DOHH2 (cell line): ENCODE measurements around the gene AGRN.

Experiments used
- H3F3A ChIP-seq: fragments of 200-600 bp; sonication (generic), shearing (Covaris generic); 2 replicates; pipeline ENCODE4 v1.6.0; 2016; ENCODE audit warnings: antibody characterized with exemption, mild to moderate bottlenecking; ENCODE audit not compliant: control insufficient read depth, insufficient read depth
- H3K27ac ChIP-seq: fragments of 200-600 bp; sonication (generic); 2 replicates; pipeline ENCODE4 v1.5.1; 2014; ENCODE audit warnings: low read depth, mild to moderate bottlenecking, low read length, moderate library complexity
- H3K27me3 ChIP-seq: fragments of 200-600 bp; sonication (generic); 2 replicates; pipeline ENCODE4 v1.6.1; 2014; ENCODE audit warnings: mild to moderate bottlenecking, low read length, mixed read lengths; ENCODE audit not compliant: control insufficient read depth
- H3K36me3 ChIP-seq: fragments of 200-600 bp; sonication (generic); 2 replicates; pipeline ENCODE4 v1.6.1; 2014; ENCODE audit warnings: mild to moderate bottlenecking, low read length, moderate library complexity, mixed read lengths; ENCODE audit not compliant: control insufficient read depth
- H3K4me1 ChIP-seq: fragments of 200-600 bp; sonication (generic); 2 replicates; pipeline ENCODE4 v1.6.1; 2014; ENCODE audit warnings: mild to moderate bottlenecking, low read length, mixed read lengths; ENCODE audit not compliant: control insufficient read depth
- H3K4me2 ChIP-seq: fragments of 200-600 bp; sonication (generic); 2 replicates; pipeline ENCODE4 v1.6.0; 2014; ENCODE audit warnings: mild to moderate bottlenecking, low read length, moderate library complexity
- H3K4me3 ChIP-seq: fragments of 200-600 bp; sonication (generic); 2 replicates; pipeline ENCODE4 v1.5.1; 2014; ENCODE audit warnings: mild to moderate bottlenecking, low read length, mixed read lengths
- H3K79me2 ChIP-seq: fragments of 200-600 bp; sonication (generic); 2 replicates; pipeline ENCODE4 v1.6.1; 2014; ENCODE audit warnings: mild to moderate bottlenecking, low read length, mixed read lengths; ENCODE audit not compliant: control insufficient read depth
- H3K9me2 ChIP-seq: fragments of 200-600 bp; sonication (generic); replicated peaks from 2 replicates; pipeline ENCODE4 v1.6.1; 2014; ENCODE audit warnings: mild to moderate bottlenecking, low read length, mixed read lengths; ENCODE audit not compliant: control insufficient read depth
- H3K9me3 ChIP-seq: fragments of 200-600 bp; sonication (generic); 2 replicates; pipeline ENCODE4 v1.6.1; 2014; ENCODE audit warnings: antibody characterized with exemption, low read length, mixed read lengths; ENCODE audit not compliant: control insufficient read depth, insufficient read depth
- H4K20me1 ChIP-seq: fragments of 200-600 bp; sonication (generic); 2 replicates; pipeline ENCODE4 v1.6.0; 2014; ENCODE audit warnings: low read depth, mild to moderate bottlenecking, antibody characterized with exemption, low read length, moderate library complexity; ENCODE audit not compliant: control insufficient read depth, insufficient read depth
- CTCF ChIP-seq: fragments of 200-600 bp; sonication (generic); IDR thresholded peaks from one replicate; pipeline ENCODE4 v1.5.1; 2014; ENCODE audit warnings: antibody characterized with exemption, mild to moderate bottlenecking, low read depth, low read length; ENCODE audit not compliant: poor library complexity, severe bottlenecking
- EZH2phosphoT487 ChIP-seq: fragments of 200-600 bp; sonication (generic); IDR thresholded peaks from 2 replicates; pipeline ENCODE4 v1.6.1; 2017; ENCODE audit warnings: borderline replicate concordance, mild to moderate bottlenecking, antibody characterized with exemption, low read length, moderate library complexity, mixed read lengths

Gene AGRN

GRCh38 chr1:1083416-1084371, 63.8 kb downstream of the AGRN start:
- H4K20me1 ChIP-seq: no peaks in the 10 kb centered on the region
- no peak overlapping the region for H3K4me3 ChIP-seq
- no peaks in the 10 kb centered on the region for H3K9me3 ChIP-seq
- no peaks in the 10 kb centered on the region for H3K9me2 ChIP-seq
- H3K4me1 ChIP-seq: peaks cover 11% of the 10 kb centered on the region
- H3K36me3 ChIP-seq: no peaks in the 10 kb centered on the region
- peaks cover 5% of the 10 kb centered on the region; the same call in 1 of the 2 replicates for H3K27me3 ChIP-seq
- H3F3A ChIP-seq: no peaks in the 10 kb centered on the region
- H3K4me2 ChIP-seq: no peak overlapping the region
- TF ChIP-seq CTCF: no peak
- no peak for TF ChIP-seq EZH2phosphoT487
- H3K79me2 ChIP-seq: no peaks in the 10 kb centered on the region
- no peak overlapping the region for H3K27ac ChIP-seq

GRCh38 chr1:1084372-1085170, 64.7 kb downstream of the AGRN start:
- Histone ChIP-seq H3K9me3 (no peaks in the 10 kb centered on the region), H3K27me3 (peaks cover 5% of the 10 kb centered on the region; the same call in 1 of the 2 replicates), H3K4me2 (no peak overlapping the region), H4K20me1 (no peaks in the 10 kb centered on the region), H3K4me3 (no peak overlapping the region), H3K9me2 (no peaks in the 10 kb centered on the region), H3K79me2 (no peaks in the 10 kb centered on the region), H3K27ac (no peak overlapping the region), H3F3A (no peaks in the 10 kb centered on the region), H3K4me1 (peaks cover 8% of the 10 kb centered on the region), H3K36me3 (no peaks in the 10 kb centered on the region)
- TF ChIP-seq CTCF (no peak), EZH2phosphoT487 (no peak)

- Histone ChIP-seq H3K27me3 (no peaks in the 10 kb centered on the region), H3K27ac (no peak overlapping the region), H3K4me3 (no peak overlapping the region), H3K9me2 (no peaks in the 10 kb centered on the region), H3F3A (no peaks in the 10 kb centered on the region), H4K20me1 (no peaks in the 10 kb centered on the region), H3K9me3 (no peaks in the 10 kb centered on the region), H3K36me3 (no peaks in the 10 kb centered on the region), H3K79me2 (no peaks in the 10 kb centered on the region), H3K4me2 (no peak overlapping the region), H3K4me1 (peaks cover under 1% of the 10 kb centered on the region)
- TF ChIP-seq EZH2phosphoT487: no peak
- TF ChIP-seq CTCF: no peak
These were observed 65.4 kb downstream of the AGRN start for GRCh38 chr1:1085171-1085841.
